GM12874 (cell line): ENCODE results near the gene STRN3.

Experiments used
- CTCF ChIP-seq: IDR thresholded peaks from 2 replicates; pipeline ENCODE4 v1.5.1; 2011; ENCODE audit warnings: low read depth, mild to moderate bottlenecking, control low read depth, low read length, moderate library complexity; ENCODE audit not compliant: insufficient read depth

Gene STRN3

GRCh38 chr14:31059152-31059924 is 33.2 kb upstream of the STRN3 start:
- TF ChIP-seq CTCF, result no peak

- no peak for TF ChIP-seq CTCF
Observed at GRCh38 chr14:31057701-31058364, 31.7 kb upstream of the STRN3 start.

- no peak for TF ChIP-seq CTCF
Observed at GRCh38 chr14:31057035-31057434, 30.9 kb upstream of the STRN3 start.

DNA sequence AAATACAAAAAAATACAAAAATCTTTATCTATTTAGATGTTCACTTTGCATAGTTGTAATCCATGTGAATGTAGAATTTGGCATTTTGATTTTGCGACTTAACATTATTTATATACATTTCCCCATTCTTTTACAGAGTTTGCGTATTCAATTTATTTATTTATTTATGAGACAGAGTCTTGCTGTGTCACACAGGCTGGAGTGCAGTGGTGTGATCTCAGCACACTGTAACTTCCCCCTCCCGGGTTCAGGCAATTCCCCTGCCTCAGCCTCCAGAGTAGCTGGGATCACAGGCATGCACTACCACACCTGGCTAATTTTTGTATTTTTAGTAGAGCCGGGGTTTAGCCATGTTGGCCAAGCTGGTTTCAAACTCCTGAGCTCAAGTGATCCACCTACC is 25.3 kb upstream of the STRN3 start:
- no peak for TF ChIP-seq CTCF

DNA sequence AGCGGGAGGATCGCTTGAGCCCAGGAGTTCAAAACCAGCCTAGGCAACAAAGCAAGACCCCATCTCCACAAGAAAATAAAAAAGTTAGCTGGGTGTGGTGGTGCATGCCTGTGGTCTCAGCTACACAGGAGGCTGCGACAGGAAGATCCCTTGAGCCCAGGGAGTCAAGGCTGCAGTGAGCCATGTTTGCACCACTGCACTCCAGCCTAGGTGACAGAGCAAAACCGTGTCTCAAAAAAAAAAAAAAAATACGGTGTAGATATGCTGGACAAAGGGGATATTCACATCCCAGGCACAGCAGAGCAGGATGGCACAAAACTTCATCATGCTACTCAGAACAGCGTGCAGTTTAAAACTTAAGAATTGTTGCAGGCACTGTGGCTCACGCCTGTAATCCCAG is 24.8 kb upstream of the STRN3 start:
- no peak for TF ChIP-seq CTCF

- no peak for TF ChIP-seq CTCF
Observed at GRCh38 chr14:31047503-31047902, 21.3 kb upstream of the STRN3 start.

- no peak for TF ChIP-seq CTCF
Observed at GRCh38 chr14:31045501-31046080, 19.4 kb upstream of the STRN3 start.
